HCT116 (cell line): ENCODE results near the gene LAMA4. TPM values are rescaled to one million over a fixed set of nuclear protein-coding genes. Genes with fewer than 3 reads are reported as not detected.

Experiments
- ATAC-seq: fragments of 200-7000 bp; cut with Tn5 transposase; 2 replicates; pipeline ENCODE4 v1.9.1; 2020; ENCODE audit warnings: mild to moderate bottlenecking, moderate library complexity
- BruUV-seq: library from RNA; stranded (reverse); fragments of 400-500 nt; replicated peaks from 2 replicates; lab custom pipeline; 2021; lab: Mats Ljungman, UMichigan
- CTCF ChIA-PET: fragments of 300-600 bp; sonication (Branson Sonifier 250); formaldehyde crosslinking; loops from one replicate; lab custom pipeline; 2021; ENCODE audit warnings: antibody characterized with exemption; lab: Charles Lee
- POLR2A ChIA-PET: fragments of 300-600, 350-600 bp; sonication (Branson Sonifier 250); formaldehyde crosslinking; loops from one replicate; lab custom pipeline; 2021; ENCODE audit warnings: antibody characterized with exemption; lab: Charles Lee
- RAD21 ChIA-PET, 2 experiments: fragments of 300-600 bp; sonication (Branson Sonifier 250); formaldehyde crosslinking; loops; one replicate each; lab custom pipeline; 2023; ENCODE audit warnings: low total read pairs in 2 of 2; ENCODE audit not compliant: uncharacterized antibody in 2 of 2, unreplicated experiment in 2 of 2, low non-redundant PET in 1 of 2; lab: Charles Lee
- DNase-seq: peaks from one replicate; pipeline ENCODE4 v3.0.0-alpha.2; 2010; ENCODE audit warnings: low read depth, low spot score
- H2AFZ ChIP-seq: fragments of 200-600 bp; shearing (Covaris generic), sonication (generic); 2 replicates; pipeline ENCODE4 v1.6.1; 2017; ENCODE audit warnings: low read depth, mixed run types, mixed read lengths, antibody characterized with exemption, low read length; ENCODE audit not compliant: poor library complexity, severe bottlenecking
- H3K27ac ChIP-seq: 2 replicates; pipeline ENCODE4 v1.5.1; 2012; ENCODE audit warnings: low read depth, low read length
- H3K27me3 ChIP-seq: fragments of 200-600 bp; sonication (generic); 2 replicates; pipeline ENCODE4 v1.6.1; 2016; ENCODE audit warnings: mixed run types, low read length, mixed read lengths; ENCODE audit not compliant: insufficient read depth
- H3K36me3 ChIP-seq, 2 experiments: fragments of 200-500 bp in 1 of 2; fragments of 200-600 bp in 1 of 2; sonication (Bioruptor generic) in 1 of 2; sonication (generic) in 1 of 2; 2 replicates each; pipeline versions ENCODE4 v1.5.1 to v1.6.1; 2014 to 2016; ENCODE audit warnings: low read length in 2 of 2, inconsistent platforms in 1 of 2, mixed read lengths in 1 of 2, mixed run types in 1 of 2; ENCODE audit not compliant: insufficient read depth in 2 of 2, control insufficient read depth in 1 of 2
- H3K4me1 ChIP-seq, 2 experiments: fragments of 200-600 bp in 1 of 2; sonication (generic) in 1 of 2; 2 replicates each; pipeline versions ENCODE4 v1.5.1 to v1.6.1; 2012 to 2017; ENCODE audit warnings: low read length in 2 of 2, inconsistent platforms in 1 of 2, mild to moderate bottlenecking in 1 of 2, mixed read lengths in 1 of 2, mixed run types in 1 of 2, moderate library complexity in 1 of 2; ENCODE audit not compliant: insufficient read depth in 2 of 2, control insufficient read depth in 1 of 2
- H3K4me2 ChIP-seq: fragments of 200-600 bp; sonication (generic); 2 replicates; pipeline ENCODE4 v1.6.1; 2017; ENCODE audit warnings: mixed run types, low read length, mixed read lengths
- H3K4me3 ChIP-seq, 2 experiments: fragments of 200-600 bp in 1 of 2; sonication (generic) in 1 of 2; replicated peaks in 1 of 2; 2 replicates each; pipeline ENCODE4 v1.5.1; 2011 to 2016; ENCODE audit warnings: low read length in 2 of 2, control low read depth in 1 of 2, low read depth in 1 of 2, mild to moderate bottlenecking in 1 of 2, mixed read lengths in 1 of 2, mixed run types in 1 of 2
- H3K79me2 ChIP-seq: fragments of 200-600 bp; sonication (generic); 2 replicates; pipeline ENCODE4 v1.6.1; 2017; ENCODE audit warnings: mild to moderate bottlenecking, mixed run types, low read length, moderate library complexity, mixed read lengths; ENCODE audit not compliant: insufficient read depth
- H3K9ac ChIP-seq: fragments of 200-600 bp; sonication (generic); 2 replicates; pipeline ENCODE4 v1.6.1; 2016; ENCODE audit warnings: low read length, mixed read lengths
- H3K9me2 ChIP-seq: fragments of 200-600 bp; sonication (generic), shearing (Covaris generic); 2 replicates; pipeline ENCODE4 v1.6.1; 2017; ENCODE audit warnings: mixed run types, mild to moderate bottlenecking, moderate library complexity; ENCODE audit not compliant: insufficient read depth
- H3K9me3 ChIP-seq, 2 experiments: fragments of 200-500 bp in 1 of 2; fragments of 200-600 bp in 1 of 2; sonication (Bioruptor generic) in 1 of 2; sonication (generic) in 1 of 2; 2 replicates each; pipeline ENCODE4 v1.6.1; 2014 to 2017; ENCODE audit warnings: low read length in 2 of 2, mixed read lengths in 2 of 2, inconsistent platforms in 1 of 2, low read depth in 1 of 2, mild to moderate bottlenecking in 1 of 2, mixed run types in 1 of 2, moderate library complexity in 1 of 2; ENCODE audit not compliant: control insufficient read depth in 1 of 2, insufficient read depth in 1 of 2
- H4K20me1 ChIP-seq: fragments of 200-600 bp; sonication (generic), shearing (Covaris generic); 2 replicates; pipeline ENCODE4 v1.6.1; 2017; ENCODE audit warnings: mixed run types, mild to moderate bottlenecking, moderate library complexity; ENCODE audit not compliant: insufficient read depth
- EGR1 ChIP-seq: IDR thresholded peaks from 2 replicates; pipeline ENCODE4 v1.6.1; 2012; ENCODE audit warnings: low read depth
- ELF1 ChIP-seq: IDR thresholded peaks from 2 replicates; pipeline ENCODE4 v1.6.1; 2012; ENCODE audit warnings: low read depth, borderline replicate concordance
- EZH2 ChIP-seq: fragments of 200-600 bp; sonication (generic); IDR thresholded peaks from 2 replicates; pipeline ENCODE4 v1.6.1; 2017; ENCODE audit warnings: antibody characterized with exemption, mixed run types
- EZH2phosphoT487 ChIP-seq: fragments of 200-600 bp; IDR thresholded peaks from 2 replicates; pipeline ENCODE4 v1.6.1; 2018; ENCODE audit warnings: antibody characterized with exemption, borderline replicate concordance
- FOSL1 ChIP-seq: IDR thresholded peaks from 2 replicates; pipeline ENCODE4 v1.6.1; 2012; ENCODE audit warnings: low read depth
- POLR2AphosphoS5 ChIP-seq: IDR thresholded peaks from 2 replicates; pipeline ENCODE4 v1.6.1; 2011; ENCODE audit warnings: mild to moderate bottlenecking, low read depth, low read length, moderate library complexity
- SIN3A ChIP-seq: IDR thresholded peaks from 2 replicates; pipeline ENCODE4 v1.6.1; 2012; ENCODE audit warnings: low read depth
- SRF ChIP-seq: IDR thresholded peaks from 2 replicates; pipeline ENCODE4 v1.6.1; 2012; ENCODE audit warnings: low read depth
- ZNF274 ChIP-seq: fragments of 200-500 bp; sonication (Bioruptor generic); IDR thresholded peaks from 2 replicates; pipeline ENCODE4 v1.6.1; 2014; ENCODE audit warnings: mild to moderate bottlenecking, low read depth, low read length, inconsistent platforms
- intact Hi-C: fragments of 100-400 bp; cut with micrococcal nuclease; formaldehyde crosslinking; loops from 2 replicates; pipeline ENCODE4 v1.10.0; 2022
- total RNA-seq: library from RNA; stranded (reverse); gene quantifications from one replicate; pipeline ENCODE4 v1.2.1, GENCODE V29; 2021; ENCODE audit not compliant: unreplicated experiment
- TF ChIP-seq, protein P1 (sequence below): IDR thresholded peaks from 2 replicates; pipeline ENCODE4 v1.6.1; 2011; ENCODE audit warnings: mild to moderate bottlenecking, low read length, moderate library complexity; ENCODE audit not compliant: insufficient replicate concordance; ENCODE audit errors: extremely low read depth

The LAMA4 gene
- total RNA-seq, 1 experiment from 2014 or later, result 2.2 TPM

- H2AFZ ChIP-seq, result no peak overlapping the region
- no peak overlapping the region for H3K9ac ChIP-seq
- ChIA-PET RAD21 (no interaction called here), POLR2A (no interaction called here), CTCF (interaction anchor here (1.7 kb wide), 1 partner anchor 19 kb away, joined by 4 read pairs; no protein-coding TSS in a partner anchor)
- DNase-seq, result no peak
- TF ChIP-seq FOSL1, result no peak
- no peak for TF ChIP-seq ZNF274
- TF ChIP-seq EZH2, result no peak
- no peak for TF ChIP-seq ELF1
- no peak for TF ChIP-seq POLR2AphosphoS5
- TF ChIP-seq, protein P1, sequence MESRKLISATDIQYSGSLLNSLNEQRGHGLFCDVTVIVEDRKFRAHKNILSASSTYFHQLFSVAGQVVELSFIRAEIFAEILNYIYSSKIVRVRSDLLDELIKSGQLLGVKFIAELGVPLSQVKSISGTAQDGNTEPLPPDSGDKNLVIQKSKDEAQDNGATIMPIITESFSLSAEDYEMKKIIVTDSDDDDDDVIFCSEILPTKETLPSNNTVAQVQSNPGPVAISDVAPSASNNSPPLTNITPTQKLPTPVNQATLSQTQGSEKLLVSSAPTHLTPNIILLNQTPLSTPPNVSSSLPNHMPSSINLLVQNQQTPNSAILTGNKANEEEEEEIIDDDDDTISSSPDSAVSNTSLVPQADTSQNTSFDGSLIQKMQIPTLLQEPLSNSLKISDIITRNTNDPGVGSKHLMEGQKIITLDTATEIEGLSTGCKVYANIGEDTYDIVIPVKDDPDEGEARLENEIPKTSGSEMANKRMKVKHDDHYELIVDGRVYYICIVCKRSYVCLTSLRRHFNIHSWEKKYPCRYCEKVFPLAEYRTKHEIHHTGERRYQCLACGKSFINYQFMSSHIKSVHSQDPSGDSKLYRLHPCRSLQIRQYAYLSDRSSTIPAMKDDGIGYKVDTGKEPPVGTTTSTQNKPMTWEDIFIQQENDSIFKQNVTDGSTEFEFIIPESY, result no peak
- TF ChIP-seq SIN3A, result no peak
- no peak for TF ChIP-seq SRF
- TF ChIP-seq EZH2phosphoT487, result no peak
- TF ChIP-seq EGR1, result no peak
- ATAC-seq, result no peak
- H3K4me3 ChIP-seq, result no peak overlapping the region
- H3K79me2 ChIP-seq, result no peaks in the 10 kb centered on the region
- no peaks in the 10 kb centered on the region for H3K4me1 ChIP-seq
- no peak overlapping the region for H3K4me2 ChIP-seq
- no peaks in the 10 kb centered on the region for H3K9me3 ChIP-seq
- no peaks in the 10 kb centered on the region for H3K27me3 ChIP-seq
- no peaks in the 10 kb centered on the region for H3K36me3 ChIP-seq
- H3K9me2 ChIP-seq, result no peaks in the 10 kb centered on the region
- H3K27ac ChIP-seq, result no peak overlapping the region
- intact Hi-C loops, result no loop called here
- BruUV-seq, result no TSS peak
- H4K20me1 ChIP-seq, result no peaks in the 10 kb centered on the region
Measured at GRCh38 chr6:112144145-112144926, 110.0 kb downstream of the LAMA4 start.
